Measurements from ENCODE around the gene ELF1. TPM values are rescaled to one million over a fixed set of nuclear protein-coding genes. Genes with fewer than 3 reads are reported as not detected.

Gene ELF1
- total RNA-seq, 3 donors from 2014 or later (not counting 1 experiment from before 2014, with no cell fraction given): 174 to 216 (median 193) TPM

DNA sequence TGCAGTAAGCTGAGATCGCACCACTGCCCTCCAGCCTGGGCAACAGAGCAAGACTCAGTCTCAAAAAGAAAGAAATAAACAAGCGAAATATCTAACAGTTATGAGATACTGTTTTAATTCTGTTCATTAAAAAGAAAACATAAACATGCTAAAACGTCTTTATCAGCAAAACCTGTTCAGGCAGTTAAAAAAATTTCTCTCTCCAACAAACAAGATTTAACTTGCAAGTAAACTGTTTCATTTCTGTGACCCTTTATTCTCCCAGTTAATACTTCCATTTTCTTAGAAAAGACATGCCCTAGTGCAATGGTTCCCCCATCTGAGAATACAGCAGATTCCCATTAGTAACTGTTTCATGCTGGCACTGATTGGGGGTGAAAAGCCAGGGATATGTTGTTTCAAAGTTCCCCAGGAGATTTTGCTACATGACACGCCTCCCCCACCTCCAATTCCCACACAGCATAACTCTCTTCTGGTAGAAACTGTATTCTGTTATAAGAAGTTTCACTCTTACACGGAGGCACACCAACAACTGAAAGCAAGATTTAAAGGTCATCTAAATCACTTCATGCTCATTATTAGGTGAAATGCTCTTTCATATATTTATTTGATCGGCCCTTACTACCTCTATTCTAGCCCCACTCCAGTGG is 24.4 kb downstream of the ELF1 start:
- H3K4me1 Mint-ChIP-seq: peaks cover 69 to 72% of the 10 kb centered on the region in 2 donors
- H3K4me1 ChIP-seq (ENCODE audit: control insufficient read depth, insufficient read depth, low read length): peaks cover 29% of the 10 kb centered on the region
- WGBS (ENCODE audit: insufficient coverage): 49% methylated on average over 4 of the region's 6 CpGs
- ATAC-seq (peak in 1 of 3 donors; percentile 17), DNase-seq (no peak)
- H3K27ac Mint-ChIP-seq: peak overlapping the region; percentile 85 to 88
- no peaks in the 10 kb centered on the region for H3K27me3 Mint-ChIP-seq (ENCODE audit: low read depth in 2 of 2)
- no peaks in the 10 kb centered on the region for H3K9me3 Mint-ChIP-seq
- H3K27me3 ChIP-seq (ENCODE audit: control insufficient read depth, insufficient read depth, low read length): no peaks in the 10 kb centered on the region
- no peaks in the 10 kb centered on the region for H3K9me3 ChIP-seq (ENCODE audit: control insufficient read depth, insufficient read depth, low read length)
- no peak overlapping the region for H3K4me3 ChIP-seq (ENCODE audit: low read length)
- intact Hi-C loops (cut with micrococcal nuclease): no loop called here
- H3K36me3 Mint-ChIP-seq: no peaks in the 10 kb centered on the region
- peaks cover 18% of the 10 kb centered on the region for H3K36me3 ChIP-seq (ENCODE audit: control insufficient read depth, insufficient read depth, low read length)
- TF ChIP-seq, protein P1, sequence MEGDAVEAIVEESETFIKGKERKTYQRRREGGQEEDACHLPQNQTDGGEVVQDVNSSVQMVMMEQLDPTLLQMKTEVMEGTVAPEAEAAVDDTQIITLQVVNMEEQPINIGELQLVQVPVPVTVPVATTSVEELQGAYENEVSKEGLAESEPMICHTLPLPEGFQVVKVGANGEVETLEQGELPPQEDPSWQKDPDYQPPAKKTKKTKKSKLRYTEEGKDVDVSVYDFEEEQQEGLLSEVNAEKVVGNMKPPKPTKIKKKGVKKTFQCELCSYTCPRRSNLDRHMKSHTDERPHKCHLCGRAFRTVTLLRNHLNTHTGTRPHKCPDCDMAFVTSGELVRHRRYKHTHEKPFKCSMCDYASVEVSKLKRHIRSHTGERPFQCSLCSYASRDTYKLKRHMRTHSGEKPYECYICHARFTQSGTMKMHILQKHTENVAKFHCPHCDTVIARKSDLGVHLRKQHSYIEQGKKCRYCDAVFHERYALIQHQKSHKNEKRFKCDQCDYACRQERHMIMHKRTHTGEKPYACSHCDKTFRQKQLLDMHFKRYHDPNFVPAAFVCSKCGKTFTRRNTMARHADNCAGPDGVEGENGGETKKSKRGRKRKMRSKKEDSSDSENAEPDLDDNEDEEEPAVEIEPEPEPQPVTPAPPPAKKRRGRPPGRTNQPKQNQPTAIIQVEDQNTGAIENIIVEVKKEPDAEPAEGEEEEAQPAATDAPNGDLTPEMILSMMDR (IDR thresholded peaks at IDR 0.05): no peak
- H3K4me3 Mint-ChIP-seq: peak overlapping the region; percentile 41
- H3K27ac ChIP-seq (ENCODE audit: low read length): peak overlapping the region; percentile 55

DNA sequence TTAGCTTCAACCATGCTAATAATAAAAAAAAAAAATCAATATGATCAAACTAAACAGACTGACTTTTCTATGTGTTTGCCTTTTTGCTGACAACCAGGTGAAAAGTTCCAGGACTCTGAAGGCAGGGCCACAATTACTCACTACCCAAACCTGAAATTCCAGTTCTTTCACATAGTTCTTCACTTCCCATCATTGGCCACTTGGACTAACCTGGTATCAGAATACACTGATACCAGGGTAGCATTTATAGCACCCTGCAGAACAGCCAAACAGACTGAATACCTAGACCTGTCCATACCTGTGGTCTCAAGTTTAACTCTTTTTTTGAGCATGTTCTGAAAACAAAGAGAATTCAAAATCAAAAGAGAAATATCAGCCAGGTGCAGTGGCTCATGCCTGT is 25.1 kb downstream of the ELF1 start:
- no peak for ATAC-seq
- Histone ChIP-seq H3K36me3 (ENCODE audit: control insufficient read depth, insufficient read depth, low read length) (peaks cover 14% of the 10 kb centered on the region), H3K27ac (ENCODE audit: low read length) (no peak overlapping the region), H3K4me3 (ENCODE audit: low read length) (no peak overlapping the region), H3K9me3 (ENCODE audit: control insufficient read depth, insufficient read depth, low read length) (no peaks in the 10 kb centered on the region), H3K4me1 (ENCODE audit: control insufficient read depth, insufficient read depth, low read length) (peaks cover 29% of the 10 kb centered on the region), H3K27me3 (ENCODE audit: control insufficient read depth, insufficient read depth, low read length) (no peaks in the 10 kb centered on the region)
- H3K4me3 Mint-ChIP-seq: no peak overlapping the region
- H3K27ac Mint-ChIP-seq: peak overlapping the region; percentile 85 to 88
- no peaks in the 10 kb centered on the region for H3K27me3 Mint-ChIP-seq (ENCODE audit: low read depth in 2 of 2)
- H3K9me3 Mint-ChIP-seq: no peaks in the 10 kb centered on the region
- intact Hi-C loops (cut with micrococcal nuclease): no loop called here
- H3K4me1 Mint-ChIP-seq: peaks cover 62 to 65% of the 10 kb centered on the region in 2 donors
- DNase-seq: no peak
- no peaks in the 10 kb centered on the region for H3K36me3 Mint-ChIP-seq
- TF ChIP-seq, protein P1 (IDR thresholded peaks at IDR 0.05): no peak

DNA sequence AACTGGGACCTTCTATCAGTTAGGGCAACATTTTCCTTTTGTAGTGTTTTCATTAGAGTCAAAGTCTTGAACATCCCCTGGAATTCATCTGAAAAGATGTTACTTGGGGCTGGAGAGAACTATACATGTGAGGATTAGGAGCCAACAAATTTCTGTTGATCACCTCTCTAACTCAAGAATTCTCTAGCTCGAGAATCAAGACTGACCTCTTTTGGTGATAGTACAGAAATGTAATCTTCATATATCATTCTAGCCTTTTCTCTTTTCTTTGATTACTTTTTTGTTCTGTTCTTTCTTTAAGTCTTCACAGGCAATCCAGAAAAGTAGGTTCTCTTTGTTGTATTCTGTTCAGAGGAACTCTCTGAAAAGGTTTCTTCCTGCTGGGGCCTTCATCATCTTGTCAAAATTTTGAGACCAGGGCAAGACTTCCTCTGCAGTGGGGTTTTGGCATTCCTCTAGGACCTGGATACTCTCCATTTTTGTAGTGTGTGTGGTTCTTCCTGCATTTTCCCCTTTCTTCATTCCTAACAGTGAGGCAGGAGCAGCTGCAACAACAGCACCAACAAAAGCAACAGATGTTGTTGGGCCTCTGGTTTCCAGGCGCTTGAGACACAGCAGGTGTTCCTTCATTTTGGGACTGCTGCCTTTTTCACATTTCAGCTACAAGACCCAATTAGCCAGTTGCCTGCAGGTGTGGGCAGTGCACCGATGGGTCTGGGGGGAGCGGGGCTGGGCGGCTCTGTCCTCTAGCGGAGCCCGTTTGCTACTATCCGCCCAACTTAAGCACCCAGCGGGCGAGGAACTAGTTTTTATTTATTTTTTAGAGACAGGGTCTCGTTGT is 26.2 kb downstream of the ELF1 start:
- Histone ChIP-seq H3K36me3 (ENCODE audit: control insufficient read depth, insufficient read depth, low read length) (peaks cover 9% of the 10 kb centered on the region), H3K4me3 (ENCODE audit: low read length) (no peak overlapping the region), H3K4me1 (ENCODE audit: control insufficient read depth, insufficient read depth, low read length) (peaks cover 28% of the 10 kb centered on the region), H3K9me3 (ENCODE audit: control insufficient read depth, insufficient read depth, low read length) (no peaks in the 10 kb centered on the region), H3K27me3 (ENCODE audit: control insufficient read depth, insufficient read depth, low read length) (no peaks in the 10 kb centered on the region), H3K27ac (ENCODE audit: low read length) (peak overlapping the region; percentile 6)
- H3K9me3 Mint-ChIP-seq: no peaks in the 10 kb centered on the region
- peaks cover 66 to 69% of the 10 kb centered on the region in 2 donors for H3K4me1 Mint-ChIP-seq
- H3K27ac Mint-ChIP-seq: peak overlapping the region; percentile 85 to 88
- H3K27me3 Mint-ChIP-seq (ENCODE audit: low read depth in 2 of 2): no peaks in the 10 kb centered on the region
- TF ChIP-seq, protein P1 (IDR thresholded peaks at IDR 0.05): no peak
- DNase-seq: peak in 1 of 2 donors; percentile 62
- intact Hi-C loops (cut with micrococcal nuclease): no loop called here
- no peak overlapping the region for H3K4me3 Mint-ChIP-seq
- ATAC-seq: peak in 2 of 3 donors; percentile 43 to 51
- no peaks in the 10 kb centered on the region for H3K36me3 Mint-ChIP-seq
- WGBS (ENCODE audit: insufficient coverage): 89% methylated on average over 9 of the region's 11 CpGs

Data from natural killer cell (primary cell).